IMR-90 (cell line): ENCODE results near the gene KLHL20. TPM values are rescaled to one million over a fixed set of nuclear protein-coding genes. Genes with fewer than 3 reads are reported as not detected.

Source experiments
- ATAC-seq: fragments of 200-7000 bp; cut with Tn5 transposase; 2 replicates; pipeline ENCODE4 v1.9.1; 2020; ENCODE audit warnings: low read depth, mild to moderate bottlenecking, moderate library complexity
- BruUV-seq: library from RNA; stranded (reverse); fragments of 400-500 nt; replicated peaks from 2 replicates; lab custom pipeline; 2021; lab: Mats Ljungman, UMichigan
- CTCF ChIA-PET: fragments of 300-600 bp; formaldehyde crosslinking; extraction: SDS; loops from one replicate; lab custom pipeline; 2021; ENCODE audit warnings: antibody characterized with exemption; lab: Yijun Ruan, JAX
- POLR2A ChIA-PET: fragments of 300-600 bp; sonication (Branson Sonifier 250); formaldehyde crosslinking; loops from one replicate; lab custom pipeline; 2022; ENCODE audit warnings: antibody characterized with exemption; ENCODE audit not compliant: unreplicated experiment; lab: Charles Lee
- DNase-seq: peaks from one replicate; pipeline ENCODE4 v3.0.0; 2013
- H2AFZ ChIP-seq: replicated peaks from 2 replicates; pipeline ENCODE3; 2013; ENCODE audit warnings: low read length, mild to moderate bottlenecking; ENCODE audit not compliant: poor library complexity
- H2AK5ac ChIP-seq: 2 replicates; pipeline ENCODE4 v1.6.1; 2013; ENCODE audit warnings: low read depth, low read length, inconsistent platforms
- H2AK9ac ChIP-seq: replicated peaks from 2 replicates; pipeline ENCODE3; 2013; ENCODE audit warnings: mild to moderate bottlenecking, low read depth, low read length, moderate library complexity; ENCODE audit not compliant: poor library complexity
- H2BK120ac ChIP-seq: 2 replicates; pipeline ENCODE4 v1.6.1; 2013; ENCODE audit warnings: low read depth, low read length, inconsistent platforms
- H2BK15ac ChIP-seq: 3 replicates; pipeline ENCODE4 v1.6.1; 2013; ENCODE audit warnings: low read depth, low read length, inconsistent platforms
- H2BK20ac ChIP-seq: 2 replicates; pipeline ENCODE4 v1.6.1; 2013; ENCODE audit warnings: low read depth, mild to moderate bottlenecking, inconsistent platforms, low read length, moderate library complexity
- H2BK5ac ChIP-seq: 2 replicates; pipeline ENCODE4 v1.6.1; 2013; ENCODE audit warnings: mild to moderate bottlenecking, low read depth, low read length, inconsistent platforms; ENCODE audit not compliant: poor library complexity, severe bottlenecking
- H3K14ac ChIP-seq: replicated peaks from 2 replicates; pipeline ENCODE4 v1.6.1; 2013; ENCODE audit warnings: low read depth, low read length, inconsistent platforms
- H3K18ac ChIP-seq: 2 replicates; pipeline ENCODE4 v1.6.1; 2013; ENCODE audit warnings: low read depth, low read length, control low read depth
- H3K23ac ChIP-seq: 2 replicates; pipeline ENCODE4 v1.6.1; 2013; ENCODE audit warnings: low read depth, low read length, inconsistent platforms
- H3K27ac ChIP-seq: 2 replicates; pipeline ENCODE4 v1.5.1; 2013; ENCODE audit warnings: mild to moderate bottlenecking, control low read depth, low read length; ENCODE audit not compliant: insufficient read depth
- H3K27me3 ChIP-seq: 2 replicates; pipeline ENCODE4 v1.6.1; 2013; ENCODE audit warnings: low read length; ENCODE audit not compliant: control insufficient read depth, insufficient read depth
- H3K36me3 ChIP-seq: 2 replicates; pipeline ENCODE4 v1.6.1; 2013; ENCODE audit warnings: low read length, mixed read lengths; ENCODE audit not compliant: control insufficient read depth, insufficient read depth
- H3K4ac ChIP-seq: 2 replicates; pipeline ENCODE4 v1.6.1; 2013; ENCODE audit warnings: low read depth, low read length, inconsistent platforms
- H3K4me1 ChIP-seq: 2 replicates; pipeline ENCODE4 v1.6.1; 2013; ENCODE audit warnings: low read length, mixed read lengths; ENCODE audit not compliant: control insufficient read depth, insufficient read depth
- H3K4me2 ChIP-seq: 2 replicates; pipeline ENCODE4 v1.6.1; 2013; ENCODE audit warnings: low read depth, mild to moderate bottlenecking, control low read depth, low read length, moderate library complexity
- H3K4me3 ChIP-seq: 2 replicates; pipeline ENCODE4 v1.5.1; 2013; ENCODE audit warnings: low read depth, mild to moderate bottlenecking, control low read depth, low read length, moderate library complexity; ENCODE audit not compliant: insufficient read depth
- H3K56ac ChIP-seq: 2 replicates; pipeline ENCODE4 v1.6.1; 2013; ENCODE audit warnings: low read length, inconsistent platforms; ENCODE audit not compliant: insufficient read depth; ENCODE audit errors: extremely low read depth
- H3K79me1 ChIP-seq, 2 experiments: 2 replicates each; pipeline ENCODE4 v1.6.1; 2013; ENCODE audit warnings: low read length in 2 of 2, inconsistent platforms in 1 of 2, low read depth in 1 of 2
- H3K9ac ChIP-seq: 2 replicates; pipeline ENCODE4 v1.6.1; 2013; ENCODE audit warnings: low read depth, low read length, control low read depth
- H3K9me1 ChIP-seq: 2 replicates; pipeline ENCODE4 v1.6.1; 2013; ENCODE audit warnings: low read length, inconsistent platforms; ENCODE audit not compliant: insufficient read depth
- H3K9me3 ChIP-seq: 2 replicates; pipeline ENCODE4 v1.6.1; 2013; ENCODE audit warnings: low read length; ENCODE audit not compliant: control insufficient read depth, insufficient read depth
- H4K20me1 ChIP-seq: 2 replicates; pipeline ENCODE4 v1.6.1; 2013; ENCODE audit warnings: low read length, inconsistent platforms; ENCODE audit not compliant: insufficient read depth
- H4K5ac ChIP-seq: 2 replicates; pipeline ENCODE4 v1.6.1; 2013; ENCODE audit warnings: mild to moderate bottlenecking, low read depth, low read length, control low read depth
- H4K8ac ChIP-seq, 2 experiments: 2 replicates each; pipeline ENCODE4 v1.6.1; 2013; ENCODE audit warnings: low read depth in 2 of 2, low read length in 2 of 2, control low read depth in 1 of 2, inconsistent platforms in 1 of 2
- H4K91ac ChIP-seq: 2 replicates; pipeline ENCODE4 v1.6.1; 2013; ENCODE audit warnings: low read depth, low read length, inconsistent platforms; ENCODE audit not compliant: insufficient read depth
- CEBPB ChIP-seq: IDR thresholded peaks from 2 replicates; pipeline ENCODE4 v1.6.1; 2012; ENCODE audit warnings: low read depth, low read length, improper control_type of control experiment
- FOS ChIP-seq: fragments of 150-350 bp; IDR thresholded peaks from 2 replicates; pipeline ENCODE4 v1.6.1; 2016; ENCODE audit warnings: low read depth, low read length
- MAFK ChIP-seq: IDR thresholded peaks from 2 replicates; pipeline ENCODE4 v1.6.1; 2012; ENCODE audit warnings: low read depth, low read length, improper control_type of control experiment
- MAZ ChIP-seq: IDR thresholded peaks from 2 replicates; pipeline ENCODE4 v1.6.1; 2012; ENCODE audit warnings: low read depth, mild to moderate bottlenecking, low read length, improper control_type of control experiment, moderate library complexity, borderline replicate concordance
- NFE2L2 ChIP-seq: fragments of 150-350 bp; IDR thresholded peaks from 2 replicates; pipeline ENCODE4 v1.6.1; 2016; ENCODE audit warnings: low read depth, mild to moderate bottlenecking, low read length
- POLR2A ChIP-seq: IDR thresholded peaks from 2 replicates; pipeline ENCODE4 v1.6.1; 2012; ENCODE audit warnings: mild to moderate bottlenecking, low read depth, low read length
- WGBS, 2 experiments: methylation state at CpG; one replicate each; pipeline versions ENCODE4 v1.1.5 to v1.1.7; 2013; ENCODE audit warnings: missing lambda C conversion rate in 2 of 2; ENCODE audit not compliant: insufficient read length in 1 of 2; ENCODE audit errors: extremely low coverage in 2 of 2; 5-methylcytosine and 5-hydroxymethylcytosine counted together
- dilution Hi-C: fragments of 300-500 bp; cut with HindIII; formaldehyde crosslinking; loops from one replicate; pipeline ENCODE4 v1.14.3; 2018; ENCODE audit warnings: low sequenced_read_pairs; ENCODE audit not compliant: unreplicated experiment
- in situ Hi-C: fragments of 300-500 bp; cut with MboI; formaldehyde crosslinking; loops from 3 replicates; pipeline ENCODE4 v1.14.3; 2019; ENCODE audit warnings: low sequenced_read_pairs, inconsistent platforms, mixed read lengths
- intact Hi-C: fragments of 100-400 bp; cut with micrococcal nuclease; formaldehyde crosslinking; loops from 2 replicates; pipeline ENCODE4 v1.10.0; 2022
- polyA plus RNA-seq, 3 experiments: library from polyadenylated mRNA; depleted of rRNA; stranded (reverse); fragments of >200 nt; gene quantifications; 2 replicates each; pipeline ENCODE4 v1.2.3, GENCODE V29; 2012; ENCODE audit warnings: low replicate concordance in 1 of 3
- total RNA-seq: library from RNA; depleted of rRNA; stranded (reverse); fragments of >200 nt; gene quantifications from 2 replicates; pipeline ENCODE4 v1.2.3, GENCODE V29; 2012

The KLHL20 gene
- total and polyA plus RNA-seq, 2 of the 4 experiments (the other 2 are of a cell fraction) = 13.5 to 23.3 TPM

DNA sequence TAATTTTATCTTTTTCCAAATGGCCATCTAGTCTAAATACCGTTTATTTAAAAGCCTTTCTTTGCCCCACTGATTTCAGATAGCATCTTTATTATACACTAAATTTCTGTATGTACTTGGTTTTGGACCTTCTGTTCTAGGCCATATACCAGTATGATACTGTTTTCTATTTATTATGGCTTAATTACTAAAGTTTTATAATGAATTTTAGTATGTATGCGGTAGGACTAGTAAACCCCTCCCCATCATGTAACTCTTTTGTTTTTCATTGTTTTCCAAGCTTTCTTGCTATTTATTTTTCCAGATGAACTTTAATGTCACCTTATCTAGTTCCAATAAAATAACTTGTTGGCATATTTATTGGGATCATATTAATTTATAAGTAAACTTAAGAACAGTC lies 29.9 kb downstream of the KLHL20 start:
- no peak overlapping the region for H2BK20ac ChIP-seq
- H3K23ac ChIP-seq = no peak overlapping the region
- H3K36me3 ChIP-seq = peaks cover 1% of the 10 kb centered on the region; the same call in 1 of the 2 replicates
- no peaks in the 10 kb centered on the region; the same call in 1 of the 2 replicates for H4K20me1 ChIP-seq
- no peak overlapping the region for H3K27ac ChIP-seq
- WGBS, 2 experiments = no CpG with 5 or more reads among the region's 2 CpGs
- no peak overlapping the region for H3K18ac ChIP-seq
- H4K91ac ChIP-seq = no peak overlapping the region
- no peak overlapping the region for H3K4ac ChIP-seq
- H4K8ac ChIP-seq = no peak overlapping the region
- CTCF ChIA-PET = no interaction called here
- no peak for ATAC-seq
- no peaks in the 10 kb centered on the region for H3K27me3 ChIP-seq
- TF ChIP-seq POLR2A (no peak), CEBPB (no peak), FOS (no peak), NFE2L2 (no peak), MAZ (no peak), MAFK (no peak)
- H3K9ac ChIP-seq = no peak overlapping the region
- no peak overlapping the region for H2AK5ac ChIP-seq
- no peak overlapping the region for H2BK15ac ChIP-seq
- no peaks in the 10 kb centered on the region for H3K9me3 ChIP-seq
- POLR2A ChIA-PET = no interaction called here
- H2AFZ ChIP-seq = no peak overlapping the region
- in situ Hi-C loops = no loop called here
- no peak overlapping the region for H3K4me2 ChIP-seq
- peaks cover 5 to 9% of the 10 kb centered on the region in 2 experiments; a peak in 2 of 4 replicates for H3K79me1 ChIP-seq
- no TSS peak for BruUV-seq
- H3K9me1 ChIP-seq = no peaks in the 10 kb centered on the region
- no peak for DNase-seq
- dilution Hi-C loops = no loop called here
- H3K4me3 ChIP-seq = no peak overlapping the region
- H2BK5ac ChIP-seq = no peak overlapping the region
- no peak overlapping the region for H2AK9ac ChIP-seq
- no peak overlapping the region for H3K56ac ChIP-seq
- intact Hi-C loops = no loop called here
- no peak overlapping the region for H4K5ac ChIP-seq
- no peak overlapping the region for H3K14ac ChIP-seq
- H3K4me1 ChIP-seq = no peaks in the 10 kb centered on the region
- no peak overlapping the region for H2BK120ac ChIP-seq
